Measurements from ENCODE around the gene EIF2S3. TPM values are rescaled to one million over a fixed set of nuclear protein-coding genes. Genes with fewer than 3 reads are reported as not detected.
"Not testable (repeated sequence)": the region's sequence is repeated elsewhere in the genome, so short reads cannot be mapped to it uniquely, and the experiment has no call there.

The EIF2S3 gene
- total RNA-seq, 6 experiments from 2014 or later, result 55.1 to 81.1 (median 59.7) TPM

GRCh38 chrX:24037729-24038128 is 17.0 kb upstream of the EIF2S3 start:
- Histone ChIP-seq H3K4me1 (no peaks in the 10 kb centered on the region), H3K27ac (no peak overlapping the region), H3K9me3 (no peaks in the 10 kb centered on the region), H3K4me3 (no peak overlapping the region), H3K27me3 (no peaks in the 10 kb centered on the region), H3K36me3 (no peaks in the 10 kb centered on the region)
- intact Hi-C loops (cut with DNase I), result no loop called here
- 48% methylated on average over 2 of the region's 4 CpGs for WGBS (ENCODE audit: insufficient coverage, low coverage, low lambda C conversion rate, missing lambda C conversion rate)
- ATAC-seq, result no peak
- TF ChIP-seq CTCF (IDR thresholded peaks at IDR 0.05) (no peak), POLR2A (IDR thresholded peaks at IDR 0.05) (no peak)
- no peak for DNase-seq

- H3K4me3 ChIP-seq; intact Hi-C loops (cut with DNase I); DNase-seq; H3K4me1 ChIP-seq; H3K36me3 ChIP-seq; ATAC-seq; H3K27me3 ChIP-seq; H3K9me3 ChIP-seq; H3K27ac ChIP-seq: not testable (repeated sequence)
Measured at GRCh38 chrX:24046060-24046459, 8.7 kb upstream of the EIF2S3 start.

GRCh38 chrX:24049643-24050042 is 5.1 kb upstream of the EIF2S3 start:
- H3K27ac ChIP-seq; H3K9me3 ChIP-seq; H3K4me3 ChIP-seq; H3K36me3 ChIP-seq; ATAC-seq; DNase-seq; H3K4me1 ChIP-seq; H3K27me3 ChIP-seq; intact Hi-C loops (cut with DNase I): not testable (repeated sequence)
- WGBS (ENCODE audit: insufficient coverage, low coverage, low lambda C conversion rate, missing lambda C conversion rate), result 90% methylated on average over 2 of the region's 24 CpGs

- DNase-seq; H3K9me3 ChIP-seq; ATAC-seq; H3K27me3 ChIP-seq; intact Hi-C loops (cut with DNase I); H3K4me1 ChIP-seq; H3K36me3 ChIP-seq; H3K27ac ChIP-seq; H3K4me3 ChIP-seq: not testable (repeated sequence)
- WGBS (ENCODE audit: insufficient coverage, low coverage, low lambda C conversion rate, missing lambda C conversion rate), result 77% methylated on average over 19 of the region's 26 CpGs
Measured at GRCh38 chrX:24050522-24051318, 4.0 kb upstream of the EIF2S3 start.

DNA sequence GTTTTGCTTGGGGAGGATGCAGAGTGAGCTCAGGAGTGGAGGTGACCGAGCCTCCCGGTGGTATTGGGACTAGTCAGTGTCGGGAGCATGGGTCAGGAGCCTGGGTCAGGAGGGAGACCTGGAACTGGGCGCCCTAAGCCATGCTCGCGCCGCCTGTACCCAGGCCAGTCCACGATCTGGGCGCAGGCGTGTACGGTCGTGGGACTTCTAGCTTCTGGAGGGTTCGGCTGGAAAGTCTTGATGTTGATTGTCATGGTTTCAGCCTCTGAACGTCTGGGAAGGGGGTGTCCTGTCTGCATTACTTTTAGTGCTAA is 244 bp downstream of the EIF2S3 start:
- H3K27ac ChIP-seq, result peak overlapping the region; percentile 83 to 93 (median 89)
- peaks cover 0 to 29% (median 6%) of the 10 kb centered on the region in 4 donors for H3K36me3 ChIP-seq
- ATAC-seq, result peak; percentile 22 to 42 (median 28)
- H3K27me3 ChIP-seq, result no peaks in the 10 kb centered on the region
- H3K4me1 ChIP-seq, result no peaks in the 10 kb centered on the region
- 29% methylated on average over 2 of the region's 14 CpGs for WGBS (ENCODE audit: insufficient coverage, low coverage, low lambda C conversion rate, missing lambda C conversion rate)
- no peak for TF ChIP-seq POLR2A (IDR thresholded peaks at IDR 0.05)
- no peak for TF ChIP-seq CTCF (IDR thresholded peaks at IDR 0.05)
- no peak for DNase-seq
- no peaks in the 10 kb centered on the region for H3K9me3 ChIP-seq
- peak overlapping the region; percentile 93 to 97 (median 94) for H3K4me3 ChIP-seq
- intact Hi-C loops (cut with DNase I), result no loop called here

GRCh38 chrX:24063488-24063887 is 8.7 kb downstream of the EIF2S3 start:
- ATAC-seq (no peak), DNase-seq (no peak)
- Histone ChIP-seq H3K9me3 (no peaks in the 10 kb centered on the region), H3K27me3 (no peaks in the 10 kb centered on the region), H3K36me3 (peaks cover 4 to 95% (median 23%) of the 10 kb centered on the region in 4 donors), H3K4me1 (no peaks in the 10 kb centered on the region), H3K27ac (no peak overlapping the region), H3K4me3 (no peak overlapping the region)
- no peak for TF ChIP-seq POLR2A (IDR thresholded peaks at IDR 0.05)
- no peak for TF ChIP-seq CTCF (IDR thresholded peaks at IDR 0.05)
- intact Hi-C loops (cut with DNase I), result no loop called here
- WGBS (ENCODE audit: insufficient coverage, low coverage, low lambda C conversion rate, missing lambda C conversion rate), result 84% methylated on average over 6 of the region's 6 CpGs

Measured in right lobe of liver (tissue), 6 donors.